Activated CD8-positive, alpha-beta T cell treated with anti-CD3 and anti-CD28 coated beads, Interleukin-2, amount 10 ng/mL, durations not matched to agents 7 days and 5 days (primary cell): ENCODE data around the gene PTPRE. TPM values are rescaled to one million over a fixed set of nuclear protein-coding genes. Genes with fewer than 3 reads are reported as not detected.

Experiments used
- ATAC-seq: fragments of 150-1000 bp; cut with Tn5 transposase; one replicate; pipeline ENCODE4 v1.10.0; 2021; ENCODE audit warnings: moderate library complexity
- CTCF ChIA-PET: fragments of 350-600 bp; sonication (Branson Sonifier 250); formaldehyde crosslinking; loops from one replicate; lab custom pipeline; 2021; ENCODE audit warnings: antibody characterized with exemption; lab: Charles Lee
- POLR2A ChIA-PET: fragments of 350-600 bp; sonication (Branson Sonifier 250); formaldehyde crosslinking; loops from one replicate; lab custom pipeline; 2021; ENCODE audit warnings: antibody characterized with exemption; lab: Charles Lee
- DNase-seq: peaks from one replicate; pipeline ENCODE4 v3.0.0-alpha.2; 2020
- H3K27ac Mint-ChIP-seq: one replicate; pipeline ENCODE4 v1.8.0; 2021; ENCODE audit warnings: mild to moderate bottlenecking, mixed read lengths
- H3K27me3 Mint-ChIP-seq: one replicate; pipeline ENCODE4 v1.8.0; 2021; ENCODE audit warnings: low read depth, mixed read lengths
- H3K36me3 Mint-ChIP-seq: one replicate; pipeline ENCODE4 v1.8.0; 2021; ENCODE audit warnings: low read depth, mixed read lengths
- H3K4me1 Mint-ChIP-seq: one replicate; pipeline ENCODE4 v1.8.0; 2021; ENCODE audit warnings: low read depth, mixed read lengths
- H3K4me3 Mint-ChIP-seq: one replicate; pipeline ENCODE4 v1.8.0; 2021; ENCODE audit warnings: mild to moderate bottlenecking, mixed read lengths
- H3K9me3 Mint-ChIP-seq: one replicate; pipeline ENCODE4 v1.8.0; 2022; ENCODE audit warnings: mixed read lengths; ENCODE audit not compliant: insufficient read depth
- total RNA-seq, 2 experiments: library from RNA; stranded (reverse); gene quantifications; one replicate each; pipeline ENCODE4 v1.2.3, GENCODE V29; 2021

PTPRE gene
- total RNA-seq, 2 experiments from 2014 or later, result 21.4 to 24.5 TPM

DNA sequence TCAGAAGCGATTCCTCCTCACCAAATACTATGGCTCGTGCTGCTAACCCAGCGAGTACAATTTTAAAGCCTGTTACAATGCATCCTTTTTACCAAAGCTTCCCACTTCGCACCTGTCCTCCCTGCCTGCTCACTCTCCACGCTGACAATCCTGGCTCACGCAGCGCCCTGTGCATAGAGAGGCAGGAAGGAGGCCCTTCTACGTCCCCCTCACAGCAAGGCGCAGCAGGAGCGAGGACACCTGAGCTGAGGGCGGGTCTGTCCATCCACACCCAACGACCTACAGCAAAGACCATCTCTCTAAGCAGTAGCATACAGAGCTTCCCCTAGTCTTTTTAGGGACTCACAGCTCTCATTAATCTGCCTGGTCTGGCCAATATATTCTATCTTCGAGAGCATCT, 173.3 kb downstream of the PTPRE start:
- H3K9me3 Mint-ChIP-seq, result no peaks in the 10 kb centered on the region
- POLR2A ChIA-PET, result interaction anchor here (1.3 to 1.5 kb wide), 2 partner anchors 39 to 46 kb away, joined by 3 to 4 read pairs; partner anchors contain the start of gene MKI67
- CTCF ChIA-PET, result interaction anchor here (0.9 to 1.6 kb wide), 6 partner anchors 11 to 115 kb away, joined by 3 to 6 read pairs (median 5); no protein-coding TSS in a partner anchor
- no peaks in the 10 kb centered on the region for H3K27me3 Mint-ChIP-seq
- H3K4me3 Mint-ChIP-seq, result no peak overlapping the region
- no peak for DNase-seq
- no peaks in the 10 kb centered on the region for H3K4me1 Mint-ChIP-seq
- H3K27ac Mint-ChIP-seq, result no peak overlapping the region
- peaks cover 26% of the 10 kb centered on the region for H3K36me3 Mint-ChIP-seq
- ATAC-seq, result no peak

GRCh38 chr10:128080641-128081040, 173.7 kb downstream of the PTPRE start:
- no peak for ATAC-seq

GRCh38 chr10:128081222-128081621, 174.3 kb downstream of the PTPRE start:
- ChIA-PET CTCF (interaction anchor here (0.9 to 2.0 kb wide), 8 partner anchors 9 to 114 kb away, joined by 3 to 9 read pairs (median 4); no protein-coding TSS in a partner anchor), POLR2A (interaction anchor here (1.5 kb wide), 1 partner anchor 45 kb away, joined by 4 read pairs; the partner anchor contains the start of gene MKI67)
- Mint-ChIP-seq H3K27me3 (no peaks in the 10 kb centered on the region), H3K36me3 (peaks cover 24% of the 10 kb centered on the region), H3K27ac (no peak overlapping the region), H3K4me1 (no peaks in the 10 kb centered on the region), H3K9me3 (no peaks in the 10 kb centered on the region), H3K4me3 (no peak overlapping the region)
- DNase-seq (no peak), ATAC-seq (no peak)

More at GRCh38 chr10:128080641-128081040, 173.7 kb downstream of the PTPRE start:
- H3K9me3 Mint-ChIP-seq, result no peaks in the 10 kb centered on the region
- no peaks in the 10 kb centered on the region for H3K27me3 Mint-ChIP-seq
- H3K27ac Mint-ChIP-seq, result peak overlapping the region; percentile 41
- no peak overlapping the region for H3K4me3 Mint-ChIP-seq
- CTCF ChIA-PET, result interaction anchor here (0.9 to 1.7 kb wide), 7 partner anchors 8 to 115 kb away, joined by 3 to 9 read pairs (median 5); no protein-coding TSS in a partner anchor
- POLR2A ChIA-PET, result interaction anchor here (1.3 to 1.5 kb wide), 2 partner anchors 39 to 45 kb away, joined by 3 to 4 read pairs; partner anchors contain the start of gene MKI67
- peaks cover 24% of the 10 kb centered on the region for H3K36me3 Mint-ChIP-seq
- no peaks in the 10 kb centered on the region for H3K4me1 Mint-ChIP-seq
- no peak for DNase-seq

GRCh38 chr10:128081720-128082119, 174.8 kb downstream of the PTPRE start:
- Mint-ChIP-seq H3K27me3 (no peaks in the 10 kb centered on the region), H3K4me3 (no peak overlapping the region), H3K27ac (no peak overlapping the region), H3K4me1 (no peaks in the 10 kb centered on the region), H3K36me3 (peaks cover 23% of the 10 kb centered on the region), H3K9me3 (no peaks in the 10 kb centered on the region)
- DNase-seq (no peak), ATAC-seq (no peak)
- POLR2A ChIA-PET, result no interaction called here
- CTCF ChIA-PET, result interaction anchor here (1.0 to 2.0 kb wide), 6 partner anchors 12 to 70 kb away, joined by 3 to 9 read pairs (median 5); no protein-coding TSS in a partner anchor

GRCh38 chr10:128083191-128083895, 176.4 kb downstream of the PTPRE start:
- no peak for ATAC-seq
- ChIA-PET CTCF (interaction anchor here (0.6 to 2.2 kb wide), 7 partner anchors 14 to 177 kb away, joined by 3 to 8 read pairs (median 3); partner anchors contain the start of gene PTPRE), POLR2A (no interaction called here)
- Mint-ChIP-seq H3K4me1 (peaks cover 6% of the 10 kb centered on the region), H3K9me3 (no peaks in the 10 kb centered on the region), H3K36me3 (peaks cover 20% of the 10 kb centered on the region), H3K27me3 (no peaks in the 10 kb centered on the region), H3K4me3 (no peak overlapping the region), H3K27ac (no peak overlapping the region)
- no peak for DNase-seq

DNA sequence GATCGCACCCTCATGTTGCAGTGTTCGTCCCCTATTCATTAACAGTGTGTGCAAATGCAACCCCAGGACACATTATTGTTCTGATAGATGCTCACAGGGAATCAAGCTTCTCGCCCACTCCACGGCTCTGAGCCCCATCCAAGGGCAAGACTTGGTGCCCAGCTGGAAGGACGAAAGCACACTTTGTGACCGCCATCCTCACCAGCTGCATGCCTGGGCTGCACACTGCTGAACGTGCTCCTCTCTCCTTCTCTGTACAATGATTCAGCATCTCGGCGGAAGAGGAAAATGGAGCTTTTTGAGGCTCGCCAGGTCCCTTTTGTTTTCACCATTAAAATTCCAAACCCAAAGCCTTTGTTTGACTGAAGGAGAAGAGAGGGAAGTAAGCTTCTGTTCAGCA, 177.5 kb downstream of the PTPRE start:
- no peak overlapping the region for H3K4me3 Mint-ChIP-seq
- ATAC-seq (no peak), DNase-seq (no peak)
- peaks cover 15% of the 10 kb centered on the region for H3K36me3 Mint-ChIP-seq
- CTCF ChIA-PET, result interaction anchor here (0.6 to 2.2 kb wide), 6 partner anchors 15 to 178 kb away, joined by 3 to 8 read pairs (median 4); partner anchors contain the start of gene PTPRE
- H3K27me3 Mint-ChIP-seq, result no peaks in the 10 kb centered on the region
- POLR2A ChIA-PET, result interaction anchor here (0.6 to 0.9 kb wide), 2 partner anchors 11 to 34 kb away, joined by 3 read pairs; no protein-coding TSS in a partner anchor
- no peaks in the 10 kb centered on the region for H3K9me3 Mint-ChIP-seq
- H3K4me1 Mint-ChIP-seq, result peaks cover 9% of the 10 kb centered on the region
- H3K27ac Mint-ChIP-seq, result no peak overlapping the region

- POLR2A ChIA-PET, result interaction anchor here (0.9 kb wide), 1 partner anchor 10 kb away, joined by 3 read pairs; no protein-coding TSS in a partner anchor
- CTCF ChIA-PET, result interaction anchor here (1.7 to 2.2 kb wide), 2 partner anchors 16 to 50 kb away, joined by 8 read pairs; no protein-coding TSS in a partner anchor
- ATAC-seq, result no peak
Measured at GRCh38 chr10:128084991-128085390, 178.1 kb downstream of the PTPRE start.

GRCh38 chr10:128086003-128086863, 179.3 kb downstream of the PTPRE start:
- H3K4me3 Mint-ChIP-seq, result no peak overlapping the region
- peaks cover 9% of the 10 kb centered on the region for H3K4me1 Mint-ChIP-seq
- ATAC-seq (no peak), DNase-seq (no peak)
- H3K36me3 Mint-ChIP-seq, result peaks cover 5% of the 10 kb centered on the region
- H3K27me3 Mint-ChIP-seq, result peaks cover 2% of the 10 kb centered on the region
- H3K27ac Mint-ChIP-seq, result no peak overlapping the region
- H3K9me3 Mint-ChIP-seq, result no peaks in the 10 kb centered on the region
- CTCF ChIA-PET, result interaction anchor here (1.0 to 1.2 kb wide), 4 partner anchors 17 to 64 kb away, joined by 3 to 5 read pairs (median 4); no protein-coding TSS in a partner anchor
- POLR2A ChIA-PET, result no interaction called here

More at GRCh38 chr10:128084991-128085390, 178.1 kb downstream of the PTPRE start:
- Mint-ChIP-seq H3K36me3 (peaks cover 10% of the 10 kb centered on the region), H3K27ac (no peak overlapping the region), H3K27me3 (peaks cover 2% of the 10 kb centered on the region), H3K4me3 (no peak overlapping the region), H3K4me1 (peaks cover 9% of the 10 kb centered on the region), H3K9me3 (no peaks in the 10 kb centered on the region)
- no peak for DNase-seq

GRCh38 chr10:128087146-128087883, 180.4 kb downstream of the PTPRE start:
- H3K27ac Mint-ChIP-seq, result no peak overlapping the region
- no peak for DNase-seq
- H3K9me3 Mint-ChIP-seq, result no peaks in the 10 kb centered on the region
- H3K4me3 Mint-ChIP-seq, result no peak overlapping the region
- POLR2A ChIA-PET, result interaction anchor here (0.5 kb wide), 1 partner anchor 46 kb away, joined by 4 read pairs; no protein-coding TSS in a partner anchor
- peaks cover 9% of the 10 kb centered on the region for H3K4me1 Mint-ChIP-seq
- CTCF ChIA-PET, result interaction anchor here (1.1 kb wide), 2 partner anchors 52 to 62 kb away, joined by 4 to 5 read pairs; no protein-coding TSS in a partner anchor
- H3K36me3 Mint-ChIP-seq, result peaks cover 5% of the 10 kb centered on the region
- no peak for ATAC-seq
- H3K27me3 Mint-ChIP-seq, result peaks cover 2% of the 10 kb centered on the region

- H3K9me3 Mint-ChIP-seq, result no peaks in the 10 kb centered on the region
- no peak for DNase-seq
- ChIA-PET CTCF (no interaction called here), POLR2A (interaction anchor here (0.5 to 1.4 kb wide), 2 partner anchors 25 to 45 kb away, joined by 3 to 4 read pairs; no protein-coding TSS in a partner anchor)
- peaks cover 2% of the 10 kb centered on the region for H3K27me3 Mint-ChIP-seq
- peaks cover 5% of the 10 kb centered on the region for H3K36me3 Mint-ChIP-seq
- H3K4me1 Mint-ChIP-seq, result peaks cover 9% of the 10 kb centered on the region
- H3K4me3 Mint-ChIP-seq, result no peak overlapping the region
- no peak overlapping the region for H3K27ac Mint-ChIP-seq
- peak; percentile 42 for ATAC-seq
Measured at GRCh38 chr10:128087884-128088709, 181.2 kb downstream of the PTPRE start.
